ENCODE measurements around the gene HNRNPH1.

The HNRNPH1 gene

DNA sequence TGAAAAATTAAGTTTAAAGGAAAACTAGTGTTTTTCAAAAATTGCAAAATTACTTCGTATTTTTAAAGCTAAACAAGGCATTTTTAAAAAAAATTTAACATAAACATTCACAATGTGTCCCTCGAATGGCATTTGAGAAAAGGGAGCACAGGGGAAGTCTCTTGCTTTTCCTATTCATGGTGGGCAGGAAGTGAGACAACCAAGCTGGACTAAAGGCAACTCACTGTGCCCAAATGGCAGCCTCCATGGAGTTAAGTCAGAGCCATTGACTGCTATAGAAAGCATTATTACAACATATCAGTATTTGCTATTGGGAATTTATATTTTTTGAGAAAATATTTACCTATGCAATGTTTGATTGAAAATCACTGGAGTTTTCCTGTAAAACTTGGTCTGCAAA lies 8.3 kb downstream of the HNRNPH1 start:
- TF ChIP-seq CEBPB (IDR thresholded peaks at IDR 0.05) (no peak), FOXM1 (IDR thresholded peaks at IDR 0.05; ENCODE audit: borderline replicate concordance, low read depth) (no peak), YY1 (IDR thresholded peaks at IDR 0.05; ENCODE audit: low read depth) (no peak), EP300 (IDR thresholded peaks at IDR 0.05; ENCODE audit: borderline replicate concordance) (no peak), RAD21 (IDR thresholded peaks at IDR 0.05; ENCODE audit: low read depth) (no peak), CREB1 (IDR thresholded peaks at IDR 0.05; ENCODE audit: low read depth) (no peak)

DNA sequence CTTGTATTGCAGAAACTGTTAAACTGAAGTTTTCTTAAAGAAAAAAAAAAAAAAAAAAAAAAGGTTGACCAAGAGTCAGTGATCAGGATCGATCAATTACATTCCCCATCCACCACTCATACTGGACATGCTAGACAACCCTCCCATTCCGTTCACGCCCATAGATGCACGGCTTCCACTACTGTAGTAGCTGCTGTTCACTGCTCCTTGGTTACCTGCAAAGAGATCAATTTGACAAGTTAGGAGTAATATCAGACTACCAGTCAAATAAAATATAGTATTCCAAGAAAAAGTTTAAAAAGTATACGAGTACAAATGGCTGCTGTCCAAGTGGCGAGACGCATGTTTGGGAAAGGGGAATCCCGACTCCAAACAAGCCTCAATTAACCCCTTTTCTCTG lies 8.7 kb downstream of the HNRNPH1 start:
- TF ChIP-seq, protein P1, sequence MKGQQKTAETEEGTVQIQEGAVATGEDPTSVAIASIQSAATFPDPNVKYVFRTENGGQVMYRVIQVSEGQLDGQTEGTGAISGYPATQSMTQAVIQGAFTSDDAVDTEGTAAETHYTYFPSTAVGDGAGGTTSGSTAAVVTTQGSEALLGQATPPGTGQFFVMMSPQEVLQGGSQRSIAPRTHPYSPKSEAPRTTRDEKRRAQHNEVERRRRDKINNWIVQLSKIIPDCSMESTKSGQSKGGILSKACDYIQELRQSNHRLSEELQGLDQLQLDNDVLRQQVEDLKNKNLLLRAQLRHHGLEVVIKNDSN (IDR thresholded peaks at IDR 0.05): no peak
- TF ChIP-seq RAD21 (IDR thresholded peaks at IDR 0.05; ENCODE audit: low read depth) (no peak), EP300 (IDR thresholded peaks at IDR 0.05; ENCODE audit: borderline replicate concordance) (no peak), ZBTB7A (IDR thresholded peaks at IDR 0.05; ENCODE audit: low read depth) (no peak), CREB1 (IDR thresholded peaks at IDR 0.05; ENCODE audit: low read depth) (no peak), CEBPB (IDR thresholded peaks at IDR 0.05) (no peak), TCF12 (IDR thresholded peaks at IDR 0.05; ENCODE audit: low read depth) (no peak), YY1 (IDR thresholded peaks at IDR 0.05; ENCODE audit: low read depth) (no peak), TAF1 (IDR thresholded peaks at IDR 0.05; ENCODE audit: low read depth) (no peak), FOXM1 (IDR thresholded peaks at IDR 0.05; ENCODE audit: borderline replicate concordance, low read depth) (no peak), TEAD4 (IDR thresholded peaks at IDR 0.05) (no peak), NFIC (IDR thresholded peaks at IDR 0.05) (no peak), EGR1 (IDR thresholded peaks at IDR 0.05) (no peak)
- TF ChIP-seq, protein P2, sequence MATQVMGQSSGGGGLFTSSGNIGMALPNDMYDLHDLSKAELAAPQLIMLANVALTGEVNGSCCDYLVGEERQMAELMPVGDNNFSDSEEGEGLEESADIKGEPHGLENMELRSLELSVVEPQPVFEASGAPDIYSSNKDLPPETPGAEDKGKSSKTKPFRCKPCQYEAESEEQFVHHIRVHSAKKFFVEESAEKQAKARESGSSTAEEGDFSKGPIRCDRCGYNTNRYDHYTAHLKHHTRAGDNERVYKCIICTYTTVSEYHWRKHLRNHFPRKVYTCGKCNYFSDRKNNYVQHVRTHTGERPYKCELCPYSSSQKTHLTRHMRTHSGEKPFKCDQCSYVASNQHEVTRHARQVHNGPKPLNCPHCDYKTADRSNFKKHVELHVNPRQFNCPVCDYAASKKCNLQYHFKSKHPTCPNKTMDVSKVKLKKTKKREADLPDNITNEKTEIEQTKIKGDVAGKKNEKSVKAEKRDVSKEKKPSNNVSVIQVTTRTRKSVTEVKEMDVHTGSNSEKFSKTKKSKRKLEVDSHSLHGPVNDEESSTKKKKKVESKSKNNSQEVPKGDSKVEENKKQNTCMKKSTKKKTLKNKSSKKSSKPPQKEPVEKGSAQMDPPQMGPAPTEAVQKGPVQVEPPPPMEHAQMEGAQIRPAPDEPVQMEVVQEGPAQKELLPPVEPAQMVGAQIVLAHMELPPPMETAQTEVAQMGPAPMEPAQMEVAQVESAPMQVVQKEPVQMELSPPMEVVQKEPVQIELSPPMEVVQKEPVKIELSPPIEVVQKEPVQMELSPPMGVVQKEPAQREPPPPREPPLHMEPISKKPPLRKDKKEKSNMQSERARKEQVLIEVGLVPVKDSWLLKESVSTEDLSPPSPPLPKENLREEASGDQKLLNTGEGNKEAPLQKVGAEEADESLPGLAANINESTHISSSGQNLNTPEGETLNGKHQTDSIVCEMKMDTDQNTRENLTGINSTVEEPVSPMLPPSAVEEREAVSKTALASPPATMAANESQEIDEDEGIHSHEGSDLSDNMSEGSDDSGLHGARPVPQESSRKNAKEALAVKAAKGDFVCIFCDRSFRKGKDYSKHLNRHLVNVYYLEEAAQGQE (IDR thresholded peaks at IDR 0.05; ENCODE audit: low read depth): no peak
- TF ChIP-seq, protein P3, sequence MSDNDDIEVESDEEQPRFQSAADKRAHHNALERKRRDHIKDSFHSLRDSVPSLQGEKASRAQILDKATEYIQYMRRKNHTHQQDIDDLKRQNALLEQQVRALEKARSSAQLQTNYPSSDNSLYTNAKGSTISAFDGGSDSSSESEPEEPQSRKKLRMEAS (IDR thresholded peaks at IDR 0.05): no peak

DNA sequence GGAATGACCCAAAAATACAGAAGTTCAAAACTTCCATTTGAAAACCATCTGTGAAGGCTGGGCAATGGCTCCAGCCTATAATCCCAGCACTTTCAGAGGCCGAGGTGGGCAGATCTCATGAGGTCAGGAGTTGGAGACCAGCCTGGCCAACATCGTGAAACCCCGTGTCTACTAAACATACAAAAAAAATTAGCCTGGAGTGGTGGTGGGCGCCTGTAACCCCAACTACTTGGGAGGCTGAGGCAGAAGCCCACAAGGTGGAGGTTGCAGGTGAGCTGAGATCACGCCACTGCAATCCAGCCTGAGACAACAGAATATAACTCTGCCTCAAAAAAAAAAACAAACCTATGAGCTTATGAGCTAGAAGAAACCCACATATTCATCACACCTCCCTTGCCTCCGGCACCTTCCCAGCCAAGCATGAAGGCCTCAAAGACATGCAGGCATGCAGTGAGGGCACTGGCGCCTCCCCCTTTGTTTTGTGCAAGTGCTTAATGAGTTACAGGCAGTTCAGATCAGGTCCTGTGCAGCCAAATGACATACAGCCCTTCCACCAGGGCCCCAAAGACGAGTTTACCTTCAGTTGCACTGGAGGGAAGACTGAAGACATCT lies 9.9 kb downstream of the HNRNPH1 start:
- TF ChIP-seq TEAD4 (IDR thresholded peaks at IDR 0.05): no peak
- no peak for TF ChIP-seq EP300 (IDR thresholded peaks at IDR 0.05; ENCODE audit: borderline replicate concordance)
- TF ChIP-seq, protein P2 (IDR thresholded peaks at IDR 0.05; ENCODE audit: low read depth): no peak
- TF ChIP-seq ZBTB7A (IDR thresholded peaks at IDR 0.05; ENCODE audit: low read depth): no peak

DNA sequence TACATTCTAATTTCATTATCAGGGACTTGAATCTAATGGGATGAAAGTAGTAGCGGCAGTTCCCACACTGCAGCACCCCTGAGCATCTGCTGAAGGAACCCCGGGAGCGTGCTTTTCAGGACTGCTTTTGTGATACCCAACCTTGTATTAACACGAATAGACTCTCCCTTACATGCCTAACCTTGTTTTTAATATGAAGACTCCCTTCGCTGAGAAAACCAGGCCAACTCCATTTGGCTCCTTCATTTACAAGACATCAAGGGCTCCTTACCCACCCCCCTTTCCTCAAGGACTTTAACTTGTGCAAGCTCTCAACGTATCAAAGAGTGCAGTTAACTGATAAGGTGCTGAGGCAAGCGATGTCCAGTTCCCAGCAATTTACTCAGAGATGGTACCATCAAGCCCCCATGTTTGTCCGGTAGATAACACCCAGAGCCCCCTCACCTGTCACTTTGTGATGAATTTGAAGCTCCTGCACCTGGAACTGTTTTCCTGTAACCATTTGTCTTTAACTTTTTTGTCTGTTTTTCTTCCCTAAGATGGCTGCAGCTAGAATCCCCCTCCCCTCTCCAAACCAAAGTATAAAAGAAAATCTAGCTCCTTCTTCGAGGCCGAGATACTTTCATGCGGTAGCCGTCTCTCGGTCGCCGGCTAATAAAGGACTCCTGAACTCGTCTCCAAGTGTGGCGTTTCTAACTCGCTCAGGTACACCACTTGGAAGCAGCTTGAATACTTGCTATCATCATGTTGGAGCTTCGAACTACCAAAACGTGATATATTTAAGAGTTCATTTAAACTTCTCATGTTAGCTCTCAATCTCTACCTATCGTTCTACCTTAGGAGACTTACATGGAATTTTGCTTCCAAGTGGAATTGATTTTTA lies 10.7 kb downstream of the HNRNPH1 start:
- no peak for TF ChIP-seq YY1 (IDR thresholded peaks at IDR 0.05; ENCODE audit: low read depth)
- no peak for TF ChIP-seq EGR1 (IDR thresholded peaks at IDR 0.05)
- TF ChIP-seq, protein P1 (IDR thresholded peaks at IDR 0.05): no peak
- TF ChIP-seq, protein P3 (IDR thresholded peaks at IDR 0.05): no peak

DNA sequence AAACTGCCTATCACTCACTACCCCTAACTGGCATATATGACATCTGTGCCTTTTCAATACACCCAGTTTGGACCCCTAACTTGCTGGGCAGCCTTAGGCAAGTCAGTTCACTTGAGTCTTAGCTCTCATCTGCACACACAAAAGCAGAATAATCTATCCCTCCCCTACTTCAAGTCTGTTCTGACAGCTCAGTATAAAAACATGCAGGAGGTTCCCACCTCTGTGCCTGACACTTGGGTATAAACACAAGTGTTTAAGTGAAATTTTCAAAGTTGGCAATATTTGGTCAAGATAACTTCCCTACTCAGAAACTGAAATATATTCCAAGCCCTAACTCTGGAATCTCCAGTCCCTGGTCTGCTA lies 12.6 kb downstream of the HNRNPH1 start:
- TF ChIP-seq ZBTB7A (IDR thresholded peaks at IDR 0.05; ENCODE audit: low read depth) (no peak), TEAD4 (IDR thresholded peaks at IDR 0.05) (no peak), FOXM1 (IDR thresholded peaks at IDR 0.05; ENCODE audit: borderline replicate concordance, low read depth) (no peak), RAD21 (IDR thresholded peaks at IDR 0.05; ENCODE audit: low read depth) (no peak)

DNA sequence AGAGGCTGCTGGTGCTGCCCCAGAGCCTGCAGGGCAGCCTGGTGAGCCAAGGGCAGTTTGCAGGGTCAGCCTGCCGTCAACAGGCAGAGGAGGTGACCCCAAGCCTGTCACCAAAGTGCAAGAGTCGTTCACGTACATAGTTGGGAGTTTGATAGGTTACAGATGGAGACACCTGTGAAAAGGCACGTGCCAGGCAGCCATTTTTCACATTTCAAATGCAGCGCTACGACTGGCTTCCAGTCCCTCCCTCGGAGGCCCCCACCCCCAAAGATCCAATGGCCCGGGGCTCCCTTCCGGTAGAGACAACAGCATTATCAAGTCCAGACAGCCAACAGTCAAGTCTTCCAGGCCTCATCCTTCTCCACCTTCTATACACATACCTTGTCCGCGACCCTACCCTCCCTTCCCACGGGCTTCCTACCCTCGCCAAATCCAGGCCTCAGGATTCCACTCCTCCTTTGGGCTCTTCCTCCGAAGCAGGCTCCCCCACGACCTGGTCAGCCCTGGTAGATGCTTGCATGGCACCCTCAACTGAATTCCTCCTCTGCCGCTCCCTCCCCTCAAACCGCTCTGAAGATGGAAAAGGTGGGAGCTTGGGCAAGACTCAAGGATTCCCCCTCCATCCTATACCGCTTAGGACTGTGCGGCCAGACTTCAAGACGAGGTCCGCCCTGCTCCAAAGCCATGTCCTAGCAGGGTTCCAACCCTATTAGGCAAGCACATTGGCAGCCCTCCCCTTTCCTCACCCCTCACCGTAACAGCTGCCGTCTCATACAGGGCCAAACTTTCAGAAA lies 13.2 kb downstream of the HNRNPH1 start:
- TF ChIP-seq ZBTB7A (IDR thresholded peaks at IDR 0.05; ENCODE audit: low read depth): no peak
- TF ChIP-seq, protein P2 (IDR thresholded peaks at IDR 0.05; ENCODE audit: low read depth): no peak
- TF ChIP-seq CEBPB (IDR thresholded peaks at IDR 0.05): no peak
- no peak for TF ChIP-seq EGR1 (IDR thresholded peaks at IDR 0.05)
- no peak for TF ChIP-seq NFIC (IDR thresholded peaks at IDR 0.05)
- no peak for TF ChIP-seq EP300 (IDR thresholded peaks at IDR 0.05; ENCODE audit: borderline replicate concordance)
- TF ChIP-seq TCF12 (IDR thresholded peaks at IDR 0.05; ENCODE audit: low read depth): no peak
- TF ChIP-seq YY1 (IDR thresholded peaks at IDR 0.05; ENCODE audit: low read depth): no peak
- TF ChIP-seq FOXM1 (IDR thresholded peaks at IDR 0.05; ENCODE audit: borderline replicate concordance, low read depth): no peak
- TF ChIP-seq, protein P3 (IDR thresholded peaks at IDR 0.05): no peak
- TF ChIP-seq CREB1 (IDR thresholded peaks at IDR 0.05; ENCODE audit: low read depth): no peak
- TF ChIP-seq TEAD4 (IDR thresholded peaks at IDR 0.05): no peak
- no peak for TF ChIP-seq RAD21 (IDR thresholded peaks at IDR 0.05; ENCODE audit: low read depth)
- no peak for TF ChIP-seq TAF1 (IDR thresholded peaks at IDR 0.05; ENCODE audit: low read depth)
- TF ChIP-seq, protein P1 (IDR thresholded peaks at IDR 0.05): no peak
